SH-SY5Y (cell line): ENCODE data around the gene TTC28.

Experiments
- GATA2 ChIP-seq: IDR thresholded peaks from 2 replicates; pipeline ENCODE4 v1.6.1; 2011; ENCODE audit warnings: mild to moderate bottlenecking, low read depth, low read length
- GATA3 ChIP-seq: IDR thresholded peaks from 2 replicates; pipeline ENCODE4 v1.6.1; 2011; ENCODE audit warnings: low read depth, mild to moderate bottlenecking, low read length, moderate library complexity

GRCh38 chr22:28594076-28594796 lies 85.4 kb downstream of the TTC28 start:
- TF ChIP-seq GATA2 (no peak), GATA3 (no peak)
